Endodermal cell (in vitro differentiated cells): ENCODE measurements around the gene ADAMTS4. TPM values are rescaled to one million over a fixed set of nuclear protein-coding genes. Genes with fewer than 3 reads are reported as not detected.

Source experiments
- DNase-seq: peaks from one replicate; pipeline ENCODE4 v3.0.0-alpha.2; 2017
- H3K27ac ChIP-seq: 2 replicates; pipeline ENCODE4 v1.5.1; 2013; ENCODE audit warnings: mild to moderate bottlenecking, low read depth, low read length, moderate library complexity
- H3K27me3 ChIP-seq: 2 replicates; pipeline ENCODE4 v1.6.1; 2013; ENCODE audit warnings: mild to moderate bottlenecking, low read length, moderate library complexity; ENCODE audit not compliant: insufficient read depth, control insufficient read depth, poor library complexity, severe bottlenecking
- H3K36me3 ChIP-seq: 2 replicates; pipeline ENCODE4 v1.7.0; 2013; ENCODE audit warnings: mild to moderate bottlenecking, low read length, moderate library complexity; ENCODE audit not compliant: control insufficient read depth, insufficient read depth
- H3K4me1 ChIP-seq: one replicate; pipeline ENCODE4 v1.7.0; 2013; ENCODE audit warnings: low read length; ENCODE audit not compliant: control insufficient read depth, insufficient read depth
- H3K4me3 ChIP-seq: 2 replicates; pipeline ENCODE4 v1.5.1; 2013; ENCODE audit warnings: mild to moderate bottlenecking, low read length, moderate library complexity
- H3K9ac ChIP-seq: 2 replicates; pipeline ENCODE4 v1.6.1; 2013; ENCODE audit warnings: mild to moderate bottlenecking, low read length, moderate library complexity; ENCODE audit not compliant: poor library complexity, severe bottlenecking; ENCODE audit errors: extremely low read depth
- H3K9me3 ChIP-seq: 2 replicates; pipeline ENCODE4 v1.6.1; 2013; ENCODE audit warnings: mild to moderate bottlenecking, low read length, moderate library complexity; ENCODE audit not compliant: control insufficient read depth
- H3K27ac Mint-ChIP-seq: 2 replicates; pipeline ENCODE4 v1.8.0; 2020; ENCODE audit warnings: mixed read lengths
- H3K27me3 Mint-ChIP-seq: 2 replicates; pipeline ENCODE4 v1.8.0; 2021; ENCODE audit warnings: mild to moderate bottlenecking, mixed read lengths; ENCODE audit not compliant: insufficient read depth
- H3K36me3 Mint-ChIP-seq: 2 replicates; pipeline ENCODE4 v1.8.0; 2020; ENCODE audit warnings: low read depth, mixed read lengths
- H3K4me1 Mint-ChIP-seq: 2 replicates; pipeline ENCODE4 v1.8.0; 2020; ENCODE audit warnings: mixed read lengths
- H3K4me3 Mint-ChIP-seq: 2 replicates; pipeline ENCODE4 v1.8.0; 2020; ENCODE audit warnings: mild to moderate bottlenecking, moderate library complexity, mixed read lengths
- H3K9me3 Mint-ChIP-seq: 2 replicates; pipeline ENCODE4 v1.8.0; 2020; ENCODE audit warnings: mild to moderate bottlenecking, mixed read lengths
- CTCF ChIP-seq: fragments of 200-600 bp; sonication (generic); conservative IDR thresholded peaks from 2 replicates; pipeline ENCODE4 v1.5.0; 2021; ENCODE audit warnings: antibody characterized with exemption, mild to moderate bottlenecking
- WGBS, 2 experiments: methylation state at CpG; one replicate each; pipeline versions ENCODE4 v1.1.5 to v1.1.7; 2013; ENCODE audit warnings: missing lambda C conversion rate in 2 of 2, mixed read lengths in 1 of 2; ENCODE audit not compliant: insufficient coverage in 1 of 2, insufficient read length in 1 of 2; 5-methylcytosine and 5-hydroxymethylcytosine counted together
- total RNA-seq, 2 donors: library from RNA; stranded (reverse); fragmentation: NEBNext Ultra II Directional in 1 of 2; extraction: Animal tissue kit (Norgen Biotek cat#: 25700) in 1 of 2; gene quantifications; 2 replicates in 1 of 2; 3 replicates in 1 of 2; pipeline ENCODE4 v1.2.1, GENCODE V29; 2021

ADAMTS4 gene
- total RNA-seq, 2 donors from 2014 or later: 4.4 to 9.6 TPM

GRCh38 chr1:161182214-161182613, 16.6 kb downstream of the ADAMTS4 start:
- 98 to 100% methylated on average over 1 of the region's 1 CpG for WGBS, 2 experiments
- Histone ChIP-seq H3K9me3 (no peaks in the 10 kb centered on the region), H3K27me3 (no peaks in the 10 kb centered on the region), H3K27ac (no peak overlapping the region), H3K4me1 (peaks cover 4% of the 10 kb centered on the region), H3K9ac (no peak overlapping the region), H3K36me3 (no peaks in the 10 kb centered on the region), H3K4me3 (no peak overlapping the region)
- TF ChIP-seq CTCF: no peak
- no peak for DNase-seq
- Mint-ChIP-seq H3K27me3 (no peaks in the 10 kb centered on the region), H3K4me1 (peaks cover 7% of the 10 kb centered on the region), H3K9me3 (no peaks in the 10 kb centered on the region), H3K4me3 (no peak overlapping the region), H3K36me3 (no peaks in the 10 kb centered on the region), H3K27ac (no peak overlapping the region)

GRCh38 chr1:161180639-161181038, 18.2 kb downstream of the ADAMTS4 start:
- peaks cover 14% of the 10 kb centered on the region for H3K4me1 Mint-ChIP-seq
- WGBS, 2 experiments: 67 to 84% methylated on average over 1 of the region's 1 CpG
- H3K9me3 Mint-ChIP-seq: no peaks in the 10 kb centered on the region
- peaks cover under 1% of the 10 kb centered on the region for H3K36me3 Mint-ChIP-seq
- Histone ChIP-seq H3K36me3 (peaks cover under 1% of the 10 kb centered on the region), H3K4me1 (peaks cover 4% of the 10 kb centered on the region), H3K27me3 (no peaks in the 10 kb centered on the region), H3K4me3 (no peak overlapping the region), H3K9ac (no peak overlapping the region), H3K9me3 (no peaks in the 10 kb centered on the region), H3K27ac (no peak overlapping the region)
- H3K27me3 Mint-ChIP-seq: no peaks in the 10 kb centered on the region
- DNase-seq: no peak
- H3K4me3 Mint-ChIP-seq: no peak overlapping the region
- TF ChIP-seq CTCF: peak; percentile 66
- no peak overlapping the region for H3K27ac Mint-ChIP-seq

GRCh38 chr1:161179698-161180097, 19.2 kb downstream of the ADAMTS4 start:
- WGBS, 2 experiments: 89 to 98% methylated on average over 3 of the region's 3 CpGs
- peaks cover 14% of the 10 kb centered on the region for H3K4me1 Mint-ChIP-seq
- no peaks in the 10 kb centered on the region for H3K9me3 Mint-ChIP-seq
- H3K4me3 Mint-ChIP-seq: no peak overlapping the region
- no peak overlapping the region for H3K4me3 ChIP-seq
- H3K9ac ChIP-seq: no peak overlapping the region
- H3K4me1 ChIP-seq: peaks cover 4% of the 10 kb centered on the region
- no peak for DNase-seq
- TF ChIP-seq CTCF: no peak
- no peaks in the 10 kb centered on the region for H3K27me3 Mint-ChIP-seq
- no peak overlapping the region for H3K27ac Mint-ChIP-seq
- no peaks in the 10 kb centered on the region for H3K27me3 ChIP-seq
- H3K36me3 ChIP-seq: peaks cover 8% of the 10 kb centered on the region
- H3K36me3 Mint-ChIP-seq: peaks cover 8% of the 10 kb centered on the region
- no peaks in the 10 kb centered on the region for H3K9me3 ChIP-seq
- H3K27ac ChIP-seq: no peak overlapping the region
